GM21529 (cell line): ENCODE measurements around the gene DHRS3.

ENCODE experiments used
- ATAC-seq: cut with Tn5 transposase; IDR thresholded peaks from one replicate; pipeline ENCODE4 v1.9.1; 2021; ENCODE audit not compliant: unreplicated experiment

DHRS3 gene

DNA sequence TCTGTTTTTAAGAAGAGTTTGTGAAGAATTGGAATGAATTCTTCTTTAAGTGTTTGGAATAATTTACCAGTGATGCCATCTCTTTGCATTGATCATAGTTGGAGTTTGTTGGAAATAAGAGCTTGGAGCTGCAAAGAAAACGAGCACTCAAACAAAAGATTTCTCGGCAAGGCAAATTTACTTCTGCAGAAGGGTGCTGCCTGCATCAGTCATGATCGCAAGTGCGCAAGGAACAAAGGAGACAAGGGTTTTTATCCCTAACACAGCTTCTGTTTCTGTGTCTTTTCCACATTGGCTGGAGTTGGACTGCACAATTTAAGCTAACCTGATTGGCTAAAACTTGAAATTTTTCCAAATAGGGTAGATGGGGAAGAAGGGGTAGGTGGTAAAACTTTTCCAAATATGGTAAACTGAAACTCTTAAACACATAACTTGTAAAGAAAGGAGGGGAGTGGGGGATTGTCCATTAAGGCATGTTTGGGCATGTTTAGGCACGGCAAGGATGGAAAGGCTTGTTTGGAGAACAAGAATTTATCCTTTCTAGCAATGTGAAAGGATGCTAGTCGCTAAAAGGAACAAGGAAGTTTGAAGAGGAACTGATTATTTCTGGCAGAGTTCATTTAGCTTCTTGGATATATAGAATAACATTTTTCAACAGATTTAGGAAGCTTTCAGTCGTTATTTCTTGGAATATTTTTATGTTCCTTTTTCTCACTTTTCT, 22.4 kb upstream of the DHRS3 start:
- no peak for ATAC-seq

- no peak for ATAC-seq
Measured at GRCh38 chr1:12637693-12638092, 19.7 kb upstream of the DHRS3 start.

DNA sequence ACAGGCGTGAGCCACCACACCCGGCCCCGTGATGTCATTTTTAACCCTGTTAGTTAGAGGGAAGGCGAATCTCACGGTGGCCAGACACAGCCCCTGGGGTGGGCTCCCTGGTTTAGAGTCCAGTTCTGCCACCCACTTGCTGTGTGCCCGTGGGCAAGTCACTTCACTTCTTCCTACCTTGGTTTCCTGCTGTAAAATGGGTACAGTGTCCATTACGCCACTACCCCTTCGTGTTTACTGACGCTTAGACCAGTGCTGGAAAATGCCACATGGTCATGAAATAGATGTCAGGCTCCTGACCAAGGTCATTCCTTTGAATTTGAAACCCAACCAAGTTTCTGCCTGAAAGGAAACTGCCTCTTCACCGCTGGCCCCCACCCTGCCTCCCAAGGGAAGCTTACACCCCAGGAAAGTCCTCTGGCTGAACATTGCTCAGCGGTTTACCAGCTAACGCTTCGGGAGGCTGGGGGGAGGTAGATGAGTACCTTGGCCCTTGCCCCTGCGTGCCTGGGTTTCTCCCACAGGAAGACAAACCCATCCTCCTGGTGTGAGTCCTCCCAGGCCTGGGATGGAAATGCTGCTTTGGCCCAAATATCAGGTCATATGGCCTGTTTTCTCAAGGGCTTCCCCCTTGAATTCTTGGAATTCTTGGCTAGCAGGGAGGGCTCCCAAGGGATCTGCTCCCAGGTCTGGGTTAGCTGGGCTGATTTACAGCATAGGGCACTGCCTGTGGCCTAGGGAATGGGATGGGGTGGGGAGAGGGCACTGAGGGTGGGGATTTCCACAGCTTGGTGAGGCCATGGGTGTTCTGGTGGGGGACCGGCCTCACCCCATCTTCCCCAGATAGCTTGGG, 18.3 kb upstream of the DHRS3 start:
- no peak for ATAC-seq

GRCh38 chr1:12634696-12635202, 16.7 kb upstream of the DHRS3 start:
- ATAC-seq = no peak

DNA sequence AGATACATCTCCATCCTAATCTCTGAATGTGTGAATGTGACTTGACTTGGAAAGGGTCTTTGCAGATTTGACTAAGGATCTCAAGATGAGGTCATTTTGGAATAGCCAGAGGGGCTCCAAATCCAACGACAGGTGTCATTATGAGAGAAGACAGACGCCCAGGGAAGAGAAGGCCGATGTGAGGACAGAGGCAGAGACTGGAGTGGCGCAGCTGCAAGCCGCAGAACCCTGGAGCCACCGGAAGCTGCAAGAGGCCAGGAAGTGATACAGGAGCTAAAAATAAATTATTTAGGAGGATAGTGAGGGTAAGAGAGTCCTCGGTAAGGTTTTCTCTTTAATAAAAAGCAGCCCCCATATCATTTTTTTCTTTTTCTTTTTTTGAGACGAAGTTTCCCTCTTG, 16.1 kb upstream of the DHRS3 start:
- ATAC-seq = no peak

GRCh38 chr1:12631571-12631970, 13.6 kb upstream of the DHRS3 start:
- ATAC-seq = no peak

DNA sequence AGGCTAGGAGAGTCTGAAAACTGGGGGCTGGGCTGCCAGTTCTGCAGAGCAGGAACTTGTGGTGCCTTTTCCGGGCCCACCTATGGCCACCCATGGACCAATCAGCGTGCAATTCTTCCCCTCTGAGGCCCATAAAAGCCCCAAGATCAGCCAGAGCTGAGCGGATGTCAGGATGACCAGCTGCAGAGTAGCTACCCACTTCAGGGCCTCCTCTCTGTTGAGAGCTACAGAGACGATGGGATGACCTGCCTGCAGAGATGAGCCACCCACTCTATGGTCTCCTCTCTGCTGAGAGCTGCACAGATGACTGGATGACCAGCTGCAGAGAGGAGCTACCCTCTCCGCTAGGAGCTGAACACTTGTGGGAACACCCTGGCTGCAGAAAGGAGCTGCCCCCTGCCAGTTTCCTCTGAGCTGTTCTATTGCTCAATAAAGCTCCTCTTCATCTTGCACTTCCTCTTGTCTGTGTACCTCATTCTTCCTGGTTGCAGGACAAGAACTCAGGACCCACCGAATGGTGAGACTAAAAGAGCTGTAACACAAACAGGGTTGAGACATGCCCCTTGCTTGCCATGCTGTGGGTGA, 13.0 kb upstream of the DHRS3 start:
- no peak for ATAC-seq

GRCh38 chr1:12629985-12630760, 12.2 kb upstream of the DHRS3 start:
- ATAC-seq = no peak

DNA sequence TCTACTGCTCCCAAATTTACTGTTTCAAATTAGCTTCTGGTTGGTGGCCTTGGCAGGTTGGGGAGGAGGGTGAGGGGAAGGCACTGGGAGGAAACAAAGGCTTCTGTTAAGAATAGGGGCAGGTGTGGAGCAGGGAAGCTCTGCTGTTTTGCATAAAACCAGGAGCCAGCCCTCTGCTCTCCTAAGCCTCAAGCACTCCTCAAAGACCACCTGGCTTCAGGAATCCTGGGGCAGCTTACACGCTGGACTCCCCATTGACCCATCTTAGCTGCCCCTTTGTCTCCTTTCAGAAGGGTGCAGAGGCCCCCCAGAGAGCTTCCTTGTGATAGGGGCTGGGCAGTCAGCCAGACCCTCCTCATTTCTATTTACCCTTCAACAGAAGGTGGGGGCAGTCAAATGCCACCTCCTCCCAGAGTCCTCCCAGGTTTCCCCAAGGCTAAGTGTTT, 11.5 kb upstream of the DHRS3 start:
- no peak for ATAC-seq

DNA sequence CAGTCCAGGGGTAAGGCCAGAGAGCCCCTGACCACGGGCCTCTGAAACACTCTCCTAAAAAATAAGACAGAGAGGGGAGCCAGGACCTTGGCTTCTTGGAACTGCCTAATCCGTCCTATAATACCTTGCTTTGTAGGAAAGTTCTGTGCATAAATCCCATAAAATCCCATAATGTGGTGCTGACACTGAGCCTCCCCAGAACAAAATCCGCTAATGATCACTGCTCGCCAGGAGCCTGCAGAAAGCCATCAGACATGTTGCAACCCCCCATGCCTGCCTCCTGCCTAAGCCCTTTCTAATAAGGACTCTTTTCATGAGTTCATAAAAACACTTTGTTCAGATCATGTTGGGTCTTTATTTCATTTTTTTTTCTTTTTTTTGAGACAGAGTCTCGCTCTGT, 9.3 kb upstream of the DHRS3 start:
- ATAC-seq = no peak

DNA sequence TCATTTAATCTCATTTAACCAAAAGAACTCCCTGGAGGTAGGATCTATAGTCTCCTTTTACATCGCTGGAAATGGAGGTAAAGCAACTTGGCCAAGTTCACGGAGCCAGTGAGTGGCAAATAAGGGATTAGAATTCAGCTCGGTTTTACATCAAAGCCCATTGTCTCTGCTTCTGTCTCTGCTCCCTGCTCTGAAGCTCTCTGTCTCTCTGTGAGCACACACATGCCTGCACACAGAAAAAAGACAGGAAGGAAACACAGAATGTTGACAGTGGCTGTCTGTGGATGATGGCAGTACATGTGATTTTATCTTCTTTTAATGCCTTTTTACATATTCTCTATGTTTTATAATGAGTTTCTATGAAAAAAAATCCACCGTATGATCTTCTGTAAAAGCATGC, 8.9 kb upstream of the DHRS3 start:
- no peak for ATAC-seq

- no peak for ATAC-seq
Measured at GRCh38 chr1:12625276-12625675, 7.3 kb upstream of the DHRS3 start.

- no peak for ATAC-seq
Measured at GRCh38 chr1:12622506-12622905, 4.5 kb upstream of the DHRS3 start.

- ATAC-seq = no peak
Measured at GRCh38 chr1:12621346-12622335, 3.6 kb upstream of the DHRS3 start.

DNA sequence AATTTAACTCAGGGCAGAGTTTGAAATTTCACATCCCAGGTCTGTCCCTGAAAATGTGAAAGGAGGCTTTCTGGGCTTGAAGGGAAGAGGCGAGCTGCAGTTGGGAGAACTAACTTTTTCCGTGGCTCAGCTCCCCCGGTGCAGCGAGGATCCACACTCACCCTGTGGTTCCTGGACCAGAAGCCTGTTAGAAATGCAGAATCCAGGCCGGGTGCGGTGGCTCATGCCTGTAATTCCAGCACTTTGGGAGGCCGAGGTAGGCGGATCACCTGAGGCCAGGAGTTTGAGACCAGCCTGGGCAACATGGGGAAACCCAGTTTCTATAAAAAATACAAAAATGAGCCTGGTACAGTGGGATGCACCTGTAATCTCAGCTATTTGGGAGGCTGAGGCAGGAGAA, 2.9 kb upstream of the DHRS3 start:
- ATAC-seq = no peak

GRCh38 chr1:12620488-12620865, 2.5 kb upstream of the DHRS3 start:
- no peak for ATAC-seq

DNA sequence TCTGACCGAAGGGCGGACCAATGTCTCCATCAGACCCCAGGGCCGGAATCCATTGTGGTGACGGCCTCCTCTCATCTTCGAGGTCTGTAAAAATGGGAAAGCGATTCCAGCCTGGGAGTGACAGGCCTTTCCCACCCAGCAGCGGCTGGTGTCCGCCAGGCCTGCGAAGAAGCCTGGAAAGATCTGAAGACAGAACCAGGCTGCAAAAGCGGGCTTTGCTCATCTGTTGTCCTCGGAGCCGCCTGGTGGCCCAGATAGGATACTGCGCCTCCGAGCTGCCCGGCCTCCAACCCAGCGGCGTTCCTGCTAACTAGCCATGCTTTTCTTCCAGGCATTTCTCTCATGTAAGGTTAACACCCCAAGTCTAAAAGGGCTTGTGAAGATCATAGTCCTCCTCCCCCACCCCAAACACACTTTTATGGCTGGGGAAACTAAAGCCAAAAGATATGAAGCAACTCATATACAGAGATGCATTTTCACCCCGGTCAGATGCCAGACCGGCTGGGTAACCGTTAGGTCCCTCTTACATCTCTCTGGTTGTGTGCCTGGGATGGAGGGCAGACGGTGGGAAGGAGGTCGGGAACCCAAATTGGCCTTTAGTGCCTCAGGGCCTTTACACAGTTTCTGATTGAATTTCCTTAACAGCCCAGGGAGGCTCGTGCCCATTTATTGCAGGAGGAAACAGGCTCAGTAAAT, 1.9 kb upstream of the DHRS3 start:
- ATAC-seq = peak; percentile 48

DNA sequence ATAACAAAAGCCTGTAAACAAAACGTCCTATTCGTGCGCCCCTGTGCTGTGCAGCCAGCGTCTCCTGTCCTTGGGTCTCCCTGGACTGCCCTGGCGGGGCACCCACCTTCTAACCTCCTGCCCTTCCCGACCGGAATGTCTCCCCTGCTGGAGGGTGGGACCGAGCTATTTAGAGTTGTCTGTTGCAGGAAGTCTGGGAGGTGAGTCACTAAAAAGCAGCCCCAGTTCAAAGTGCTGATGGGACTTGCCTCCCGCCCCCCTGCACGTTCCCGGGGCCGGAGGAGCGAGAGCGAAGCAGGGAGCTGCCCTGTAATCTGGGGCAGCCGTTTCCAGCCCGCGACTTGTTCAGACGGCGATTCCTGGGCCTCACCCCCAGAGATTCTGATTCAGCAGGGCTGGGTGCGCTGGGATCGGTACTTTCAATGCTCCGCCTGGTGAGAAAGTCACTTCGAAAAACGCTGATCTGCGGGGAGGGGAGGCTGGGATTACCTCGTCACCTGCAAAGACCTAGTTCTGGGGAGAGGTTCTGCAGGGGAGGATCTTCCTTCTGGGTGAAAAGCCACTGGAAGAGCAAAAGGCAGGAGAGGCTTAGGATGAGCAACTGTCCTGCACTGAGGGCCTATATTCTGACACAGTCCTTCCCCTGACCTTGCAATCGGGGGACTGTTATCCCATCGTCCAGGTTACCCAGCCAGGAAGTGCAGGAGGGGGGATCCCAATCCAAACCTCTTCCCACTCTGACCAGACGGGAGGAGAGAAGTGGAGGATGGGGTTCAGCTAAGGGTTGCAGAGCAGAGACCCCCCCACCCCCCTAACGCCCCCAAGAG, 1.2 kb upstream of the DHRS3 start:
- no peak for ATAC-seq

- no peak for ATAC-seq
Measured at GRCh38 chr1:12618661-12618964, 603 bp upstream of the DHRS3 start.
